GM12801 (cell line): ENCODE data around the gene TMEM131L.

Experiments used
- CTCF ChIP-seq: IDR thresholded peaks from one replicate; pipeline ENCODE4 v1.5.1; 2011; ENCODE audit warnings: control low read depth; ENCODE audit not compliant: insufficient read length; ENCODE audit errors: extremely low read depth

TMEM131L gene

GRCh38 chr4:153527690-153528089 lies 61.5 kb downstream of the TMEM131L start:
- no peak for TF ChIP-seq CTCF

- TF ChIP-seq CTCF, result no peak
These were observed 62.7 kb downstream of the TMEM131L start for GRCh38 chr4:153528705-153529485.

- TF ChIP-seq CTCF, result no peak
These were observed 63.5 kb downstream of the TMEM131L start for GRCh38 chr4:153529646-153530045.

- no peak for TF ChIP-seq CTCF
These were observed 64.3 kb downstream of the TMEM131L start for GRCh38 chr4:153530284-153530999.

- TF ChIP-seq CTCF, result no peak
These were observed 64.8 kb downstream of the TMEM131L start for GRCh38 chr4:153531000-153531358.

- no peak for TF ChIP-seq CTCF
These were observed 65.9 kb downstream of the TMEM131L start for GRCh38 chr4:153531976-153532626.

GRCh38 chr4:153532636-153533035 lies 66.5 kb downstream of the TMEM131L start:
- no peak for TF ChIP-seq CTCF
